A673 (cell line): Measurements from ENCODE around the gene ST6GALNAC6.

Experiments used
- EZH2 ChIP-seq: fragments of 200-600 bp; sonication (generic); IDR thresholded peaks from 2 replicates; pipeline ENCODE4 v1.6.1; 2017; ENCODE audit warnings: borderline replicate concordance, low read depth, mild to moderate bottlenecking, mixed read lengths, antibody characterized with exemption, low read length; ENCODE audit not compliant: poor library complexity, severe bottlenecking
- TF ChIP-seq, protein P1 (sequence below): fragments of 300-800, 200-600 bp; sonication (generic); conservative IDR thresholded peaks from 2 replicates; pipeline ENCODE4 v1.5.1; 2017; ENCODE audit warnings: low read depth, mild to moderate bottlenecking, antibody characterized with exemption, low read length, moderate library complexity, mixed read lengths

DNA sequence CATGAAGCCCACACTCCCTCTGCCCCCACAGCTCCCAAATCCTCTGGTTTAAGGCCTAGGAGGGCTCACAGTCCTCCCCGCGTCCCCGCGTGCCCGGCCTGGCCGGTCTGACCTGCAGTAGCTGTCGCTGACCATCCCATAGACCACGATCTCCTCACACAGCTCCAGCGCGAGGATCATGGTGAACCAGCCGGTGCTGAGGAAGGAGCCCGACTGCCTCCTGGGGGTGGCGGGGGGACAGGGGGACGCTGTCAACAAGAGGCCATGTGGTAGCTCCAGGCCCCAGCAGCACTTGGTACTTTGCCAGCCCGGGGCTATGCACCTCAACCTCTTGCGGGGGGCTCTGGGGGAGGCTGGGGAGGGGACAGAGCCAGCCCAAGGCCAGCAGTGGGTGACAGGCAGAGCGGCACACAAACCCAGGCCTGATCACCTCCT lies 10.5 kb upstream of the ST6GALNAC6 start:
- TF ChIP-seq, protein P1, sequence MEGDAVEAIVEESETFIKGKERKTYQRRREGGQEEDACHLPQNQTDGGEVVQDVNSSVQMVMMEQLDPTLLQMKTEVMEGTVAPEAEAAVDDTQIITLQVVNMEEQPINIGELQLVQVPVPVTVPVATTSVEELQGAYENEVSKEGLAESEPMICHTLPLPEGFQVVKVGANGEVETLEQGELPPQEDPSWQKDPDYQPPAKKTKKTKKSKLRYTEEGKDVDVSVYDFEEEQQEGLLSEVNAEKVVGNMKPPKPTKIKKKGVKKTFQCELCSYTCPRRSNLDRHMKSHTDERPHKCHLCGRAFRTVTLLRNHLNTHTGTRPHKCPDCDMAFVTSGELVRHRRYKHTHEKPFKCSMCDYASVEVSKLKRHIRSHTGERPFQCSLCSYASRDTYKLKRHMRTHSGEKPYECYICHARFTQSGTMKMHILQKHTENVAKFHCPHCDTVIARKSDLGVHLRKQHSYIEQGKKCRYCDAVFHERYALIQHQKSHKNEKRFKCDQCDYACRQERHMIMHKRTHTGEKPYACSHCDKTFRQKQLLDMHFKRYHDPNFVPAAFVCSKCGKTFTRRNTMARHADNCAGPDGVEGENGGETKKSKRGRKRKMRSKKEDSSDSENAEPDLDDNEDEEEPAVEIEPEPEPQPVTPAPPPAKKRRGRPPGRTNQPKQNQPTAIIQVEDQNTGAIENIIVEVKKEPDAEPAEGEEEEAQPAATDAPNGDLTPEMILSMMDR: no peak
- TF ChIP-seq EZH2: no peak
